Panc1 (cell line): Measurements from ENCODE around the gene ZNF804B. TPM values are rescaled to one million over a fixed set of nuclear protein-coding genes. Genes with fewer than 3 reads are reported as not detected.

Experiments used
- ATAC-seq: fragments of 200-7000 bp; cut with Tn5 transposase; 2 replicates; pipeline ENCODE4 v1.9.1; 2020; ENCODE audit warnings: mild to moderate bottlenecking, moderate library complexity
- BruUV-seq: library from RNA; stranded (reverse); fragments of 400-500 nt; replicated peaks from 2 replicates; lab custom pipeline; 2021; lab: Mats Ljungman, UMichigan
- CTCF ChIA-PET: fragments of 300-600 bp; sonication (Branson Sonifier 250); formaldehyde crosslinking; loops from one replicate; lab custom pipeline; 2022; ENCODE audit warnings: antibody characterized with exemption; lab: Charles Lee
- POLR2A ChIA-PET: fragments of 300-600 bp; sonication (Branson Sonifier 250); formaldehyde crosslinking; loops from one replicate; lab custom pipeline; 2022; ENCODE audit warnings: antibody characterized with exemption; lab: Charles Lee
- DNase-seq: peaks from one replicate; pipeline ENCODE4 v3.0.0-alpha.2; 2010; ENCODE audit warnings: low read depth, low spot score
- H3K27ac ChIP-seq: 2 replicates; pipeline ENCODE4 v1.5.1; 2011; ENCODE audit warnings: mild to moderate bottlenecking, low read length, inconsistent platforms
- H3K27me3 ChIP-seq: fragments of 200-500 bp; sonication (Bioruptor generic); 2 replicates; pipeline ENCODE4 v1.6.0; 2014; ENCODE audit warnings: low read length, inconsistent platforms; ENCODE audit not compliant: control insufficient read depth, insufficient read depth
- H3K36me3 ChIP-seq: fragments of 200-500 bp; sonication (Bioruptor generic); 2 replicates; pipeline ENCODE4 v1.5.1; 2014; ENCODE audit warnings: inconsistent platforms, mild to moderate bottlenecking, low read length, moderate library complexity; ENCODE audit not compliant: control insufficient read depth, insufficient read depth
- H3K4me1 ChIP-seq: 2 replicates; pipeline ENCODE4 v1.5.1; 2011; ENCODE audit warnings: inconsistent platforms, mild to moderate bottlenecking, low read length, moderate library complexity; ENCODE audit not compliant: control insufficient read depth, insufficient read depth
- H3K4me3 ChIP-seq, 2 experiments: 2 replicates each; pipeline ENCODE4 v1.5.1; 2011 to 2012; ENCODE audit warnings: low read depth in 2 of 2, low read length in 2 of 2, mild to moderate bottlenecking in 2 of 2, inconsistent platforms in 1 of 2, moderate library complexity in 1 of 2
- H3K9me3 ChIP-seq: fragments of 200-500 bp; sonication (Bioruptor generic); 2 replicates; pipeline ENCODE4 v1.5.1; 2014; ENCODE audit warnings: low read depth, mild to moderate bottlenecking, inconsistent platforms, low read length, moderate library complexity; ENCODE audit not compliant: control insufficient read depth, insufficient read depth
- POLR2AphosphoS5 ChIP-seq: IDR thresholded peaks from 2 replicates; pipeline ENCODE4 v1.6.1; 2012; ENCODE audit warnings: mild to moderate bottlenecking, low read depth, low read length, moderate library complexity
- SIN3A ChIP-seq: IDR thresholded peaks from 2 replicates; pipeline ENCODE4 v1.6.1; 2012; ENCODE audit warnings: low read depth, mild to moderate bottlenecking, low read length, moderate library complexity, borderline replicate concordance; ENCODE audit not compliant: insufficient read depth
- TCF7L2 ChIP-seq: IDR thresholded peaks from 2 replicates; pipeline ENCODE4 v1.6.1; 2011; ENCODE audit warnings: mild to moderate bottlenecking, low read depth, low read length, inconsistent platforms
- in situ Hi-C: cut with HindIII; loops from 2 replicates; pipeline ENCODE4 v1.10.0; 2016; ENCODE audit warnings: low sequenced_read_pairs, low pct_unique_long_range_greater_than_20kb
- intact Hi-C: fragments of 100-400 bp; cut with micrococcal nuclease; formaldehyde crosslinking; loops from one replicate; pipeline ENCODE4 v1.10.0; 2022; ENCODE audit not compliant: unreplicated experiment
- total RNA-seq: library from RNA; stranded (reverse); gene quantifications from one replicate; pipeline ENCODE4 v1.2.1, GENCODE V29; 2021; ENCODE audit not compliant: unreplicated experiment
- TF ChIP-seq, protein P1 (sequence below): fragments of 450-650 bp; IDR thresholded peaks from 2 replicates; pipeline ENCODE4 v1.5.1; 2017; ENCODE audit warnings: mild to moderate bottlenecking
- TF ChIP-seq, protein P2 (sequence below), 2 experiments: IDR thresholded peaks; 2 replicates each; pipeline ENCODE4 v1.6.1; 2011 to 2012; ENCODE audit warnings: low read depth in 2 of 2, control low read depth in 1 of 2, low read length in 1 of 2, mild to moderate bottlenecking in 1 of 2, moderate library complexity in 1 of 2; ENCODE audit not compliant: insufficient read depth in 1 of 2

The ZNF804B gene
- total RNA-seq, 1 experiment from 2014 or later: not detected

DNA sequence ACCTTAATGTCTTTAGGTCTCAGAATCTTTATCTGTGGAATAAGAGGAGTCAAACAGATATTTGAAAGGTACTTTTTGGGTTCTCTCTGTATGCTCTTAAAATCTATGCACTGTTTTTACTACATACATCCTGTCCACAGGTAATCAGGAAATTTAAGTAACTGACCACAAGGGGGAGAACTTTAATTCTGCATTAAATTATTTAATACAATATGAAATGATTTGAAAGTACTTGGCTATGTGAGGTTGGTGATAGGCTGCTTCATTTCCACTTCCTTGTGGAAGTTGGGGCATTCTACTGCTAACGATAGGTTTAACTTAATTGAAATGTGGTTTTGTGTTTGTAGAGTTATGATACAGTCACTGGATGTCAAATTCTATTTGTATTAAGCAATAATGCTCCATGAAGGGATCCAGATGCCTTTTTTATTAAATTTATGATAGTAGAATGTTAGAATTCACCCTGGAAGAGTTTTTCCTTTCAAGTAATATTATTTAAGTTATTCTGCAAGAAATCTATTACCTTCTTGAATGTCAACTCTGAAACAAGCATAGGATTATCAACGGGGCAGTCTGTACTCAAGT is 30.1 kb downstream of the ZNF804B start:
- TF ChIP-seq POLR2AphosphoS5 (no peak), SIN3A (no peak), TCF7L2 (no peak)
- TF ChIP-seq, protein P1, sequence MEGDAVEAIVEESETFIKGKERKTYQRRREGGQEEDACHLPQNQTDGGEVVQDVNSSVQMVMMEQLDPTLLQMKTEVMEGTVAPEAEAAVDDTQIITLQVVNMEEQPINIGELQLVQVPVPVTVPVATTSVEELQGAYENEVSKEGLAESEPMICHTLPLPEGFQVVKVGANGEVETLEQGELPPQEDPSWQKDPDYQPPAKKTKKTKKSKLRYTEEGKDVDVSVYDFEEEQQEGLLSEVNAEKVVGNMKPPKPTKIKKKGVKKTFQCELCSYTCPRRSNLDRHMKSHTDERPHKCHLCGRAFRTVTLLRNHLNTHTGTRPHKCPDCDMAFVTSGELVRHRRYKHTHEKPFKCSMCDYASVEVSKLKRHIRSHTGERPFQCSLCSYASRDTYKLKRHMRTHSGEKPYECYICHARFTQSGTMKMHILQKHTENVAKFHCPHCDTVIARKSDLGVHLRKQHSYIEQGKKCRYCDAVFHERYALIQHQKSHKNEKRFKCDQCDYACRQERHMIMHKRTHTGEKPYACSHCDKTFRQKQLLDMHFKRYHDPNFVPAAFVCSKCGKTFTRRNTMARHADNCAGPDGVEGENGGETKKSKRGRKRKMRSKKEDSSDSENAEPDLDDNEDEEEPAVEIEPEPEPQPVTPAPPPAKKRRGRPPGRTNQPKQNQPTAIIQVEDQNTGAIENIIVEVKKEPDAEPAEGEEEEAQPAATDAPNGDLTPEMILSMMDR: peak; percentile 62; the same call in 1 of the 2 replicates
- TF ChIP-seq, protein P2, sequence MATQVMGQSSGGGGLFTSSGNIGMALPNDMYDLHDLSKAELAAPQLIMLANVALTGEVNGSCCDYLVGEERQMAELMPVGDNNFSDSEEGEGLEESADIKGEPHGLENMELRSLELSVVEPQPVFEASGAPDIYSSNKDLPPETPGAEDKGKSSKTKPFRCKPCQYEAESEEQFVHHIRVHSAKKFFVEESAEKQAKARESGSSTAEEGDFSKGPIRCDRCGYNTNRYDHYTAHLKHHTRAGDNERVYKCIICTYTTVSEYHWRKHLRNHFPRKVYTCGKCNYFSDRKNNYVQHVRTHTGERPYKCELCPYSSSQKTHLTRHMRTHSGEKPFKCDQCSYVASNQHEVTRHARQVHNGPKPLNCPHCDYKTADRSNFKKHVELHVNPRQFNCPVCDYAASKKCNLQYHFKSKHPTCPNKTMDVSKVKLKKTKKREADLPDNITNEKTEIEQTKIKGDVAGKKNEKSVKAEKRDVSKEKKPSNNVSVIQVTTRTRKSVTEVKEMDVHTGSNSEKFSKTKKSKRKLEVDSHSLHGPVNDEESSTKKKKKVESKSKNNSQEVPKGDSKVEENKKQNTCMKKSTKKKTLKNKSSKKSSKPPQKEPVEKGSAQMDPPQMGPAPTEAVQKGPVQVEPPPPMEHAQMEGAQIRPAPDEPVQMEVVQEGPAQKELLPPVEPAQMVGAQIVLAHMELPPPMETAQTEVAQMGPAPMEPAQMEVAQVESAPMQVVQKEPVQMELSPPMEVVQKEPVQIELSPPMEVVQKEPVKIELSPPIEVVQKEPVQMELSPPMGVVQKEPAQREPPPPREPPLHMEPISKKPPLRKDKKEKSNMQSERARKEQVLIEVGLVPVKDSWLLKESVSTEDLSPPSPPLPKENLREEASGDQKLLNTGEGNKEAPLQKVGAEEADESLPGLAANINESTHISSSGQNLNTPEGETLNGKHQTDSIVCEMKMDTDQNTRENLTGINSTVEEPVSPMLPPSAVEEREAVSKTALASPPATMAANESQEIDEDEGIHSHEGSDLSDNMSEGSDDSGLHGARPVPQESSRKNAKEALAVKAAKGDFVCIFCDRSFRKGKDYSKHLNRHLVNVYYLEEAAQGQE (IDR thresholded peaks at IDR 0.05; ENCODE audit: insufficient read depth in 1 of 2, low read depth in 2 of 2, low read length in 1 of 2): no peak
- POLR2A ChIA-PET: no interaction called here
- in situ Hi-C loops: no loop called here
- Histone ChIP-seq H3K9me3 (no peaks in the 10 kb centered on the region), H3K36me3 (no peaks in the 10 kb centered on the region), H3K27me3 (no peaks in the 10 kb centered on the region), H3K4me3 (no peak overlapping the region), H3K4me1 (no peaks in the 10 kb centered on the region), H3K27ac (no peak overlapping the region)
- intact Hi-C loops: no loop called here
- CTCF ChIA-PET: no interaction called here
- peak; percentile 17 for DNase-seq
- ATAC-seq: no peak
- no TSS peak for BruUV-seq

DNA sequence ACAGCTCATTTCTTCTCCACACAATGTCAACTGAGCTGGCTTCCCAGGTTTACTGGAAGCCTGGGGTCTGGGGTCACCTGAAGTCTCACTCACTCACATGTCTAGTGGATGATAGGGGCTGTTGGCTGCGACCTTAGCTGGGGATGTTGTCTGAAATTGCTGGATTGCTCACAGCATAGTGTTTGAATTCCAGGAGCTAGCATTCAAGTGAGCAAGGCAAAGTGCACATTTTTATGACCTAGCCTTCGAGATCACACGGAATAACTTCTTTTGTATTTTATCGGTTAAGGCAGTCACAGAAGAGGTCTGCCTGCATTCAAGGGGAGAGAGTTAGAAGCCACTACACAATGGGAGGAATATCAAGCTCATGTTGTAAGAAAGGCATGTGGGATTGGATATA is 32.4 kb downstream of the ZNF804B start:
- ChIA-PET POLR2A (no interaction called here), CTCF (no interaction called here)
- DNase-seq (no peak), ATAC-seq (no peak)
- no peaks in the 10 kb centered on the region for H3K27me3 ChIP-seq
- H3K4me3 ChIP-seq: no peak overlapping the region
- H3K36me3 ChIP-seq: no peaks in the 10 kb centered on the region
- no peaks in the 10 kb centered on the region for H3K4me1 ChIP-seq
- no peak overlapping the region for H3K27ac ChIP-seq
- intact Hi-C loops: no loop called here
- no TSS peak for BruUV-seq
- no peaks in the 10 kb centered on the region for H3K9me3 ChIP-seq
- TF ChIP-seq, protein P1: no peak
- in situ Hi-C loops: no loop called here

DNA sequence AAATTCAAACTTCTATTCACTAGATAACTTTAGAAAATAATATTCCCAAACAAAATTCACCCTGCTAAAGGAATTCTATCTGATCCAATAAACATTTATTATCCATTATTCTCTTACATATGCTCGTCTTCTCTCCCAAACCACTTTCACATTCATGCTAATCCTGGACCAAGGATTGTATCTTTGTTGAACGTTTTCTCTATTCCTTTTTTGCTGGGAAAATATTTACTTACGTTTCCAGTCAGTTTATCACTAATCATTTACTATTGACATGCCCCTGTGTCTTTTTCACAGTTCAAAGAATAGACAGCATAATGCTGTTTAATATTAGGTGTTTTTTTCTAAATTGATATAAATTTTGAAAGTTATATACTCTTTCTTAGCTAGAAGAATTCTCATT is 32.9 kb downstream of the ZNF804B start:
- CTCF ChIA-PET: no interaction called here
- ATAC-seq (no peak), DNase-seq (no peak)
- Histone ChIP-seq H3K4me1 (no peaks in the 10 kb centered on the region), H3K9me3 (no peaks in the 10 kb centered on the region), H3K4me3 (no peak overlapping the region), H3K27ac (no peak overlapping the region), H3K27me3 (no peaks in the 10 kb centered on the region), H3K36me3 (no peaks in the 10 kb centered on the region)
- BruUV-seq: no TSS peak
- in situ Hi-C loops: no loop called here
- intact Hi-C loops: no loop called here
- no peak for TF ChIP-seq SIN3A
- TF ChIP-seq, protein P2 (IDR thresholded peaks at IDR 0.05; ENCODE audit: insufficient read depth in 1 of 2, low read depth in 2 of 2, low read length in 1 of 2): no peak
- POLR2A ChIA-PET: no interaction called here
